CD1c-positive myeloid dendritic cell (primary cell): ENCODE results near the gene SDHAF2.
"Not testable (repeated sequence)": the region's sequence is repeated elsewhere in the genome, so short reads cannot be mapped to it uniquely, and the experiment has no call there.

ENCODE experiments used
- DNase-seq: peaks from one replicate; pipeline ENCODE4 v3.0.0-alpha.2; 2016; ENCODE audit errors: extremely low spot score

Gene SDHAF2

DNA sequence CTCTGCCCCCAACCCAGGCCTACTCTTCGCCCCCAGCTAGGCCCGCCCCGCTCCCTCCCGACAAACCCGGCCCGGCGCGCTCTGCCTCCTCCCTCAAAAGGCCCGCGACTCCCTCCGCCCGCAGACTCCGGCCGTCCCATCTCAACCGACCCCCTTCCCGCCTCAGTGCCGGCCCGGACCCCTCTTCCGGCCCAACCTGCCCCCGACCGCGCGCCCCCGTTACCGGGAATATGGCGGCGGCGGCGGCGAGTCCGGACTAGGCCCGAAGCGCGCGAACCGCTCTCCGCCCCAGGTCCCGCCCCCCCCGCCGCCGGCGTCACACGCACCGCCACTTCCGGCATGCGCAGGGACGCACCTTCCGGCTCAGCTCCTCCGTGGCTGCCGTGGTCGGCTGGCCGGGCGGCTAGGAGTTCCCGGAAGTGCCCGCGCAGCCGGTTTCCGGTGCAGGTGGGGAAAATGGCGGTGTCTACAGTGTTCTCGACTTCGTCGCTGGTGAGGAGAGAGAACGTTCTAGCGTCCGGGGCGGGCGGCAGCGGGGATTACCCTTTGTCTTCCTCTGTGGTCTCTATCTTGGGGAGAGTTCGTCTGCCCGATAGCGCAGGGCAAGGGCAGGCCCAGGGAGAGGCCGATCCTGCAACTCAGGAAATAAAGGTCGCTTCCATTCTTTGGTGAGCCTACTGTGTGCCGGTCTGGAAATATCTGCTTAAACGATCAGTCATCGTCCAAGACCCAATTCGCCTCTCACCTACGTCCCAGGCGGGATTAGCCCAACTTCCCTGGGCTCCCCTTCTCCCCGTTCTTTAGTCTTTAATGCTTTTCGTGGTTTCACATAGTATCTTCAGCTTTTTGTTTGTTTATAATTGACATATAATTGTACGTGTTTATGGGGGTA lies at the start of gene SDHAF2, which contains the start of gene CPSF7:
SDHAF2 (plus strand) TSS at position 434 of the 892 bp plus-strand sequence; CDS start at position 457, 23 bp downstream.
CPSF7 (minus strand) TSS at position 285 of the 892 bp plus-strand sequence. CDS start 740 bp downstream, outside the sequence.
- DNase-seq, result peak; percentile 98

DNA sequence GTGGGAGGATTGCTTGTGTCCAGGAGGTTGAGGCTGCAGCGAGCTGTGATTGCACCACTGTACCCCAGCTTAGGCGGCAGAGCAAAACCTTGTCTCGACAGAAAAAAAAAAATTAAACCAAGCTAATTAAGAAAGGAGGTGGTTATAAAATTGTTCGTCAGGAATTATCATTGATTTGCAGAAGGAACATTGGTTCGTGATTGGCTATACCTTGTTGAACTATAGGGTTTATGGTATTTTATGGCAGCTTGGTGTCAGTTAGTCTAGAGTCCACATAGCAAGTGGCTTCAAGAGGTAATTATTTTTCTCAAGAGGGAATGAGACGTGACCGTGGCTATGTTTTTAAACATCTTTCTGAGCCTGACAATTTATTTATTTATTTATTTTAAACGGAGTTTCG lies 49.0 kb upstream of the SDHAF2 start:
- no peak for DNase-seq

DNA sequence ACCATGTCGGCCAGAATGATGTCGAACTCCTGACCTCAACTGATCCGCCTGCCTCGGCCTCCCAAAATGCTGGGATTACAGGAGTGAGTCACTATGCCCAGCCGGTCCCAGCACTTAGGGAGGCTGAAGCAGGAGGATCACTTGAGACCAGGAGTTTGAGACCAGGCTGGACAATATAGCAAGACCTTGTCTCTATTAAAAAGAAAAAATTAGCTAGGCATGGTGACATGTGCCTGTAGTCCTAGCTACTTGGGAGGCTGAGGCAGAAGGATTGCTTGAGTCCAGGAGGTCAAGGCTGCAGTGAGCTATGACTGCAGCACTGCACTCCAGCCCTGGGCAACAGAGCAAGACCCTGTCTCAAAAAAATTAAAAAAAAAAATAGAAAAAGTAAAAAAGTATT lies 46.1 kb upstream of the SDHAF2 start:
- not testable (repeated sequence) for DNase-seq

DNA sequence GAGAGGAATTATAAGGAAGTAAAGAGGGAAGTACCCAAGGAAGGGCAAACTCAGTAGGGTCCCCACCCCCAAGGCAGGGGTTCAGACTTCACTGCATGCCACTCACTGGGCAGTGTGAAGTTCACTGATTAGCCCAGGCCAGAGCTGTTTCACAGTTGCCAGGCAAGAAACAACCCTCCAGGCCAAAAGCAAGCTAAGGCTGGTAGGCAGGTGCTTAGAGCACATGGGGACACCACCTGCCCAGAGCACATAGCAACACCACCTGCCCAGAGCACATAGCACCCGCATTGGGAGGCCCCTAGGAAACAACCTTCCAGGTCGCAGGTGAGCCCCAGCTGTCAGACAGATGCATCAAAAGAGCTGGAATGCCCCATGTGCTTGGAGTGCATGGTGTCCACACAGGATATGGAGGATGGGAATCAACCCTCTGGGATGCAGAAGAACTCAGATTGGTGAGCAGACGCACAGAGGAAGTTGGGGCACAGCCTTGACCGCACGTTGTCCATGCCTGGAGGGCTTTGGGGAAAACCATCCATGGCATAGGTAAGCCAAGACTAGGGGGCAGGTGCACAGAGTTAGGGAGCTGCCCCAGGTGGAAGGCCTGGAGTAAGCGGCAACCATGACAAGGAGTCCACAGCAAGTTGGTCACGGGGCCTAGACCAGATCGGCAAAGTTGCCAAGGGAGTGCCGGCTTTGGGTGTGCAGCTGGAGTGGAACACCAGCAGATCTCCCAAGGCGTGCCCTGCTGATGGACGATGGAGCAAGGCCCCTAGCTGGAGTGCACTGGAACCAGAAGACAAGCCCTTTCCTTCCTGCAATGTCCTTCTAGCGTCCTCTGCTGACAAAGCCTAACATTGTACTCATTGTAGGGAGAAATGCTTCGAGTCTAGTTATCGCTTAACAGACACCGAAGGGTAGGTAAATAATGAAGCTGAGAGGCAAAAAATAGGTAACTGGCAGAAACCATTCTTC lies 45.4 kb upstream of the SDHAF2 start:
- DNase-seq, result no peak

DNA sequence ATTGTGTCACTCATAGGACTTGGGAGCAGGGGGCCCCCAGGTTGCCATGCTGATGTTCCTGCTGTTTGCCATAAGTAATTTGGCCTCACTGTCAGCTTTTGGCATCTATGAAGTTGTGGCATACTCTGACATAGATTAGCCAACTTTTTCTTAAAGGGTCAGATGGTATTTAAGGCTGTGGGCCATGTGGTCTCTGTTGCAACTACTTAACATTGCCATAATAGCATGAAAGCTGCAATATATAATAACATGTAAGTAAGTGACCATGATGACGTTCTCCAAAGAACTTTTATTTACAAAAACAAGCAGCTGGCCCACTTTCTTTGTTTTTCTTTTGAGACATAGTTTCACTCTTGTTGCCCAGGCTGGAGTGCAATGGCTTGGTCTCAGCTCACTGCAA lies 39.8 kb upstream of the SDHAF2 start:
- no peak for DNase-seq

DNA sequence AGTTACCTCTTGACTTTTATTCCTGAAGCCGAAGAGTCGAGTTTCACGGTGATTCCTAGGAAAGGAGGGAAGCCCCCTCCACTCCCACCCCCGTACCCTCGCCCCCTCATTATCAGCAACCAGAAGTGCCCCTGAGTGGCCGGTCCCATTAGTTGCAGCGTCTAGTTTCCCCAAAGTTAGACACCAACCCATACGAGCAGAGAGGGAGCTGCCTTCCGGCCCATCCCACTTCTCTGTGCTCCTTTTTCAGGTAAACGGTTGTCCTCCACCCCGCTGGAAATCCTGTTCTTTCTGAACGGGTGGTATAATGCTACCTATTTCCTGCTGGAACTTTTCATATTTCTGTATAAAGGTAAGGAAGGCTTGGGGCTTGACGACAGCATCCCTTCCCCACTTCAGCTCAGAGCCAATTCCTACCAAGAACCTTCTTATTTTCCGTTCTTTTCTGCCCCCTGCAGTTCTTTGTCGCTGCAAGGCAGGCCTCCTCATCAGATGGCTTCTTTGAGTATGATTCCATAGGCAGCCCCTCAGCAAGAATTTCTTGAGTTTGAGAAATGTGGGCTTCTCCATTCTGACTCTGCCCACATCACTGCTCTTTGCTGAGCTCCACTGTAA lies 36.8 kb upstream of the SDHAF2 start:
- DNase-seq, result peak; percentile 21

DNA sequence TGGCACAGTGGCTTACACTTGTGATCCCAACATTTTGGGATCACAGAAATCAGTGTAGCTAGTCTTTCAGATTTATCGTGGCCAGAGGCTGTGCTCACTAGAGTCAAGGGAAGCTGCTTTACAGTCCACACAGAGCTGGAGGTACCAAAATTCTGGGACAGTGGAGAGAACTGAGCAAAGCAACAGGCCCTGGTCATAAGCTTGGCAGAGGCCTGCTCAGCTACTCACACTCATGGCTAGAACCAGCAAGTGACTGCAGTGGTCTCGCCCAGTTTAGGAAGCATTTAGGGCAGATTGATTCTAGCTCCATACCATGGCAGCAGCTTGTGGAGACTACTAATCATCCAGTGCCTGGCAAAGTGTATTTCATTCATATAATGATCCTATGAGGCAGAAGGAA lies 28.8 kb upstream of the SDHAF2 start:
- DNase-seq, result no peak

DNA sequence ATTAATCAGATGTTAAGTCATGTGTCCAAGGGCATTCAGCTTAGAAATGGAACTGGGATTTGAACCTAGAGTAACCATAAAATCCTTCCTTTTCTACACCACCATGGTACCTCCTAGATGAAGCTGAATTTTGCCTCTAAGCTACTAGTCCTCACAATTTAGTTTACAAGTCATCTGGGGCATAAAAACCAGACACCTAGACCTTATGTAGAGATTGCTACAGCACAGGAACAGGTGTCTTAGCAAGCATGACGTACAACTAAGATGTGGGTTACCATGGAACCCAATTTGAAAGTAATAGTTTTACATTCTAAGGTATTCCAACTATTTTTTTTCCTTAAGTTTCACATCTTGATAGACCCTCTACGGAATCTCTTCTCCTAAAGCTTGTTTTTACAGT lies 28.4 kb upstream of the SDHAF2 start:
- DNase-seq, result no peak

DNA sequence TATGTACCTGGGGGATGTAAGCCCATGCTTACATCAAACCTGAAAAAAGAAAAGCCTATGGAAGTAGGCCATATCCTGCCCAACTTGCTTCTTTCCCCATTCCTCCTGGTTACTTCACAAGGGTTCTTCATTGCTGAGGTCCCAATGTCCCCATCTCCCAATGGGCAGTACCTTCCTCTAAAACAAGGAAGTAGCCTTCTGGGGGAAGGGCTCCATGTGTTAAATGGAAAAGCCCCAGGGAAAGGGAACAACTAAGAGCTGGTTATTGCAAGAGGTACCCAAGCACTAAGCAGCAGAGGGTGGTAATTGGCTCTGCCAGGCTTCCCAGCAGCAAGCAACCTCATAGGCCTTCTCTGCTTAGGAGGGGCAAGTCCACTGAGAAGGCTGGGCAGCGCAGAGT lies 26.3 kb upstream of the SDHAF2 start:
- DNase-seq, result peak; percentile 24

DNA sequence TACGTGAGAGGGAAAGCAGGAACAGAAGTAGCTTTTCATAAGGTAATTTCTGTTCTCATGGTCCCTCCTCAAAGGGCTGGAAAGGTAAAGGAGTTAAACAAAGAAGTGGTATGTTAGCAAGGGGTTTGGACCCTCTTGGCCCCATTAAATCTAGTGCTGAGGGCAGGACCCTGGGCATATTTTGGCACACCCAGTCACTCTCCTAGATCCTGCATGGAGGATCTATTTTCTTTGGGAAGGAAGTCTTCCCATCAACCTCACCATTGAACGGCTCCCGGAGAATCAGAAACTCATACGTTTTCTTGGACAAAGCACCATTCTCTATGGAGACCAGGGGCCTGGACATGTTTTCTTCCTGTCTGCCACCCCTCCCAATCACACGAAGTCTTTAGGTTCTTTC lies 25.8 kb upstream of the SDHAF2 start:
- DNase-seq, result no peak

DNA sequence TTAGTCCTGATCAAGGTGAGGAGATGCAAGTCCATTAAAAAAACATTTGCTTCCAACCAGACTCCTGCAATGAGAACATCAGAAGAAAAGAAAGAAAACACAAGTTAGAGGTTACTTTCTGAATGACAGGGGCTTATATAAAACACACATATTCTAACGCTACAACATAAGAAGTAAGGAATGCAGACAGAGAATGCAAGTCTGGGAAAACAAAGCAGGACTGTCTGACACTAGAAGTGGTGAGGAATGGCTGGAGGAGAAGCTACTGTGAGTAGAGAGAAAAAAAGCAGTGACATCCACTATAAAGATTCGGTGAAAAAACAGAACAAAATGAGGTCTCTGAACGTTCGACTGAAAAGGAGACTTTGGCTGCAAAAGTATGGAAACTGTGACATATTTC lies 25.3 kb upstream of the SDHAF2 start:
- DNase-seq, result no peak

DNA sequence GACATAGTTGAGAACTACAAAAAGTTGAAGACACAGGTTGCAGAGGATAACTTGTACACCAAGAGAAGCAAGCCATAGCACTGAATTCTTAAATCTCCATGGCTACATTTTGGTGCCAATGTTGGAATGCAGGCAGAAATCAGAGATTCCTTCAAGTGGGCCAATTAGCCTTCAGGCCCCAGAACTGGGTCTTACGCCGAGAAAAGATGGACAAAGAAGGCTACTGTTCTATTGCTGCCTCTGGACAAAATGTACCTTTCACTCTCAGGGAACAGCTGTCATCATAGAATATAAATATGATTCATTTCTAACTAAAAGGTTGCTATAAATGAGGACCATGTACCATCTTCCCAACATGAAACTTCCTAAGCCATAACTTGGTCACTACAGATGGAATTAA lies 23.9 kb upstream of the SDHAF2 start:
- no peak for DNase-seq

DNA sequence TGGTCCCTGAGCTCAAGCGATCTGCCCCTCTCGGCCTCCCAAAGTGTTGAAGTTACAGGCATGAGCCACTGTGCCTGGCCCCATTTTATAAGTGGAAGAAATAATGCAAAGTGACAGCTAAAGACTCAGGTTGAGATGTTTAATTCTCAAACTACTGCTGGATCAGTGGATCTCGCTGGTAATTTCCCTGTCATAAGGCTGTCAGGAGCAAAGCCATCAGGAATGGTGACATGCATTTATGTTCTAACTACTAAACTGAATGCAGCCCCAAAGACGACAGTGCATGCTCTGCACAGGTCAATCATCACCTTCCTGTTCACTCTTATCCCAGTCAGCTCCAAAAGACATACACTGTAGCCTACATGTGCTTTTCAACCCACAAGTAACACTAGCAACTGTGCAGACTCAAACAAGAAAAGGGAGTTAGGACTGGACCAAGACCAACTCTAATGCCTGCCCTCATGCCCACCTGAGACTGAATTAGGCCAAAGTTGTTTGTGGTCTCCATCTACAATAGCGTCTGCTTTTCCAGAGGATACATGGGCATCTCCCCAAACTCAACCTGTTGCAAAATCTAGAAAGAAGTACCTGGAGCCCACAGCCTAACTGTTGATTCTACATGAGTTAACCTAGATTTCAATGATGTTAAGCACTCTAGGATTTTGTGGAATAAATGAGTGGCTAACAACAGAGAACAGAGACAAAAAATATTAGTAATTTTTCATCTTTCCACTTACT lies 22.8 kb upstream of the SDHAF2 start:
- no peak for DNase-seq

DNA sequence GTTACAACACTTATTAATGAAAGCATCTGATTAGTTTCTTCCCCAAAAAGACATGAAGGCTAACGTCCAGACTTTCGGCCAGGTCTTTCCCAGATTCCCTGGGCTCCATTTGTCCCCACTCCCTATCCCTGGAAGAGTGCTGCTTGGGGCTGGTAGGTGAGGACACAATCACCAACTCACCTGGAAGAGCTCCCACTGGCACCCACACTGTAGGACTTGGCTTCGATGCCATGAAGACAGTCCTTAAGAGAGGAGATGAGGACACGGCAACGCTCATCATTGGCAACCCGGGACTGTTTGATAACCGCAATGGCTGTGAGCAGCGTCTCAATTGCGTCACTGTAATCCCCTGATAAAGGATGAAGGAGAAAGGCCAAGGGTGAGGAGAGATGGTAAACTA lies 18.3 kb upstream of the SDHAF2 start:
- DNase-seq, result no peak

DNA sequence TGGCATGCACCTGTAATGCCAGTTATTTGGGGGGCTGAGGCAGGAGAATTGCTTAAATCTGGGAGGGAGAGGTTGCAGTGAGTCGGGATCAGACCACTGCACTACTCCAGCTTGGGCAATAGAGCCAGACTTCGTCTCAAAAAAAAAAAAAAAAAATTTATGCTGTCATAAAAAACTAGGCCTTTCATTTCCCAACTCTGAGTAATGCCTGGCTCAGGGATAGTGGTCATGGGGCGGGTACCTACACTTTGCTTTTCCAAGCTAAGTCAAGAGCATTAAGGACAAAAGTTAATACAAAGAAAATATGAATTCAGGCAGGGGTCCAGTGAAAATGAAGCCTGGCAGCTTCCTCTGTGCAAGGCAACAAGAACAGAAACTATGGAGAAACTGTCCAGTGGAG lies 16.4 kb upstream of the SDHAF2 start:
- no peak for DNase-seq

DNA sequence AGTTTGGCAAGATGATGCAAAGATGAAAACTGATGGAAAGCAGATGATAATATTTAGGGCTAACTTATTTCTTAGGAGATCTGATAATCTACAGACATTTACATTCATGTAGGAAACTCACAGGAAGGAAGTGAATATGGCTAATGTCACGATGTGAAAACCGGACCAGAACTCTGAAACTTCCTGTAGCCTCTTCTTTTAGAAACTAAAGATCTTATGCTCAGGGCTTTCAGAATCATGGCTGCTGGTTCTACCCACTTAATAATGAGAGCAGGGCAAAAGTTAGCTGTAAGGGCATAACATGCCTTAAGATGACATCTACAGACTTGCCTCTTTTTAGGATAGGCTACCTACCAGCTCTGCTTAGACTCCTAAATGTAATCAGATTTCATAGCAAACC lies 15.4 kb upstream of the SDHAF2 start:
- DNase-seq, result no peak

DNA sequence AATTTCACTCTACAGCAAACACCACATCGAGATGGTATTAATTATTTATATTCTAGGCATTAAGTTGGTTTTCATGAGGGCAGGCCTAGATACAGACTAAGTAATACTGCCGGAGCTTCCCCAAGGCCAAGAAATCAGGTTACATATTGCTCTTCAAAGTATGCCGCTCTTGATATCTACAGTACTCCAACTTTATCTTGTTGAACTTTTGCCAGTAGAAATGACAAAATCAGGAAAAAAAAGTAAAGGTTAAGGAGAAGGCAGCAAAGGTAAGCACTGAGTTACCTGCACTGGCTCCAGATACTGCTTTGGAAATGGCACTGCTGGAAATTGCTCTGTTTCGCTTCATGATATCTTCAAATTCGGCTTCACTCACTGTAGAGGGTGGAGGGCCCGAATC lies 14.5 kb upstream of the SDHAF2 start:
- DNase-seq, result no peak

DNA sequence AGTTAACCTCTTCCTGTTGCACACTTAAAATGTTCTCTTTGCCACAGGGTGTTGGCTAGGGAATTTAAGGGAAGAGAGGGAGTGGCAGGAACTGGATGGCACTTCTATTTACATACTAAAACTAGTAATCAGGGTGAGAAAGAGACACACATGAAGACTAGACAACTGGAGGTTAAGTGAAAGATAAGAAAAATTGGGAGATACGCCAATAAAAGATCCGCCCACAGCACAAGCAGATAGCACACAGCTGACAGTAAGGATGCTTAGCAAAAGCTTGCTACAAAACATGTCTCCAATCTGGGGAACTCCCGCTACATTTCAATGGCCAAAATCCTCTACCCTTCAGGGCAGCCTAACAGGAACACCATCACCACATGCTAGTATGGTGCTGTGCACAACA lies 13.0 kb upstream of the SDHAF2 start:
- no peak for DNase-seq

DNA sequence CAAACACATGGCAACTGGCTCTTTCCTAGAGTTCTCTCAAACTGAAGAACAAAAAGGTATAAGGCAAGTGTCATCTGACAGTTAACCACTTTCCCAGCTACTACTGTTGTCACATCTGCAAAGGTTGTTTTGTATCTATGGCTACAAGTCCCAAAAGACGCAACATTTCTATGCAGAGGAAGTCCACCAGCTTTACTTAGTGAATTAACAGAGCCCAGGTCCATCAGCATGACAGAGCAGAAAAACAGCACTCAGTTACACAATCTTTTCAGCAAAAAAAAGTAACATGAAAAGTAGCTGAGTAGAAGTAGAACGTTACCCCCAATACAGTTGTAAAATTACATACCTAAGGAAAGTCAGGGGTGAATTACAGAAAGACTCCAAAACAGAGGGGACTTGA lies 12.3 kb upstream of the SDHAF2 start:
- DNase-seq, result peak; percentile 70

DNA sequence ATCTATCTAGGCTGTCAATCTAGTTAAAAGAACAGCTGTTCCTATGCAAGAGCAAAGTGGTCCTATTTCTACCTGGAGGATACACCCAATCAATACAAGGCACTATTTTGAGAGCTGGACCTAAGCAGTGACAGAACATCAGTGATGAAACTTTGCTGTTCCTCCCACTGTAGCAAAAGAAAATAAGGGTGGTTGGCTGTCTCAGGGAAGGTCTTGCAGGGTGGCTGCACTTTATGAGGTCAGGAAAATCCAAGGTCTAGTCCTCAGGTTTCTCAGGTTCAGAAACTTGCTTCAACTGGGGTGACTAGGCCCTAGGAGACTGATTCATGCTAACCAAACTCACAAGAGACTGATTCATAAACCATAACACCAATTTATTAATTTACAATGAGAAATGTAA lies 11.8 kb upstream of the SDHAF2 start:
- DNase-seq, result peak; percentile 10

DNA sequence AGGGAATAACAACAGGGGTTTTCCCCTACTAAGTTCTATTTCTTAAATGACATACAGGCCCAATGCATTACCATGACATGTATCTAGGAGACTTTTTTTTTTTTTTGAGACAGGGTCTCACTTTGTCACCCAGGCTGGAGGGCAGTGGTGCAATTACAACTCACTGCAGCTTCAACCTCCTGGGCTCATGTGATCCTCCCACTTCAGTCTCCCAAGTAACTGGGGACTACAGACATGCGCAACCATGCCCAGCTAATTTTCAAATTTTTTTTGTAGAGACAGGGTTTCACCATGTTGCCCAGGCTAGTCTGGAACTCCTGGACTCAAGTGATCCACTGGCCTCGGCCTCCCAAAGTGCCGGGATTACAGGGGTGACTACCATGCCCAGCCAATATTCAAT lies 7.7 kb upstream of the SDHAF2 start:
- DNase-seq, result no peak
